ENCODE measurements around the gene NTM.

GRCh38 chr11:131638889-131639288, 268.5 kb downstream of the NTM start:
- no peak for TF ChIP-seq POLR2A (IDR thresholded peaks at IDR 0.05)
- no peak for TF ChIP-seq CTCF (IDR thresholded peaks at IDR 0.05)
- TF ChIP-seq EP300 (IDR thresholded peaks at IDR 0.05), result no peak
